H9 (cell line): Measurements from ENCODE around the gene ATF1. TPM values are rescaled to one million over a fixed set of nuclear protein-coding genes. Genes with fewer than 3 reads are reported as not detected.

ENCODE experiments used
- DNase-seq: peaks from one replicate; pipeline ENCODE4 v3.0.0-alpha.2; 2017
- H2AFZ ChIP-seq: one replicate; pipeline ENCODE4 v1.6.1; 2013; ENCODE audit warnings: mild to moderate bottlenecking, low read length, control low read depth, moderate library complexity
- H2AK5ac ChIP-seq: 2 replicates; pipeline ENCODE4 v1.6.1; 2013; ENCODE audit warnings: low read length, control low read depth, mixed read lengths; ENCODE audit not compliant: insufficient read length
- H2BK120ac ChIP-seq: one replicate; pipeline ENCODE4 v1.6.1; 2013; ENCODE audit warnings: low read depth, mild to moderate bottlenecking, low read length, control low read depth, inconsistent platforms; ENCODE audit not compliant: poor library complexity, severe bottlenecking
- H2BK12ac ChIP-seq: 2 replicates; pipeline ENCODE4 v1.6.1; 2013; ENCODE audit warnings: low read length, control low read depth, mixed read lengths, low read depth; ENCODE audit not compliant: insufficient read length
- H2BK15ac ChIP-seq: 2 replicates; pipeline ENCODE4 v1.6.1; 2013; ENCODE audit warnings: low read depth, low read length, control low read depth
- H2BK20ac ChIP-seq: one replicate; pipeline ENCODE4 v1.6.1; 2013; ENCODE audit warnings: low read depth, mild to moderate bottlenecking, low read length, control low read depth, inconsistent platforms; ENCODE audit not compliant: poor library complexity, severe bottlenecking
- H2BK5ac ChIP-seq: 2 replicates; pipeline ENCODE4 v1.6.1; 2013; ENCODE audit warnings: low read length, control low read depth, mixed read lengths; ENCODE audit not compliant: insufficient read length
- H3K14ac ChIP-seq: 2 replicates; pipeline ENCODE4 v1.6.1; 2013; ENCODE audit warnings: low read length, control low read depth; ENCODE audit not compliant: insufficient read depth
- H3K18ac ChIP-seq: 2 replicates; pipeline ENCODE4 v1.6.1; 2013; ENCODE audit warnings: low read depth, mild to moderate bottlenecking, mixed read lengths, low read length, control low read depth; ENCODE audit not compliant: insufficient read length
- H3K23ac ChIP-seq: 2 replicates; pipeline ENCODE4 v1.6.1; 2013; ENCODE audit warnings: low read length, control low read depth, mixed read lengths, low read depth; ENCODE audit not compliant: insufficient read length
- H3K23me2 ChIP-seq: 2 replicates; pipeline ENCODE4 v1.6.1; 2013; ENCODE audit warnings: low read depth, mild to moderate bottlenecking, mixed read lengths, low read length, control low read depth; ENCODE audit not compliant: insufficient read length, poor library complexity, severe bottlenecking
- H3K27ac ChIP-seq: 2 replicates; pipeline ENCODE4 v1.5.1; 2013; ENCODE audit warnings: low read length, control low read depth, mixed read lengths, low read depth; ENCODE audit not compliant: insufficient read length
- H3K27me3 ChIP-seq: 2 replicates; pipeline ENCODE4 v1.6.1; 2013; ENCODE audit warnings: low read length, control low read depth, inconsistent platforms; ENCODE audit not compliant: insufficient read depth
- H3K4ac ChIP-seq: 2 replicates; pipeline ENCODE4 v1.6.1; 2013; ENCODE audit warnings: low read depth, mild to moderate bottlenecking, control low read depth, inconsistent platforms, low read length, moderate library complexity
- H3K4me1 ChIP-seq: 2 replicates; pipeline ENCODE4 v1.6.1; 2013; ENCODE audit warnings: low read length, control low read depth, inconsistent platforms; ENCODE audit not compliant: insufficient read depth
- H3K4me2 ChIP-seq: 2 replicates; pipeline ENCODE4 v1.6.1; 2013; ENCODE audit warnings: low read length, control low read depth, mixed read lengths; ENCODE audit not compliant: insufficient read length, insufficient read depth
- H3K56ac ChIP-seq: 2 replicates; pipeline ENCODE4 v1.6.1; 2013; ENCODE audit warnings: low read depth, mild to moderate bottlenecking, mixed read lengths, low read length, control low read depth; ENCODE audit not compliant: insufficient read length
- H3K79me1 ChIP-seq: 2 replicates; pipeline ENCODE4 v1.6.1; 2013; ENCODE audit warnings: low read depth, mild to moderate bottlenecking, moderate library complexity, low read length, control low read depth, inconsistent platforms; ENCODE audit not compliant: insufficient read depth, poor library complexity, severe bottlenecking
- H3K79me2 ChIP-seq: 2 replicates; pipeline ENCODE4 v1.6.1; 2013; ENCODE audit warnings: low read length, control low read depth, inconsistent platforms; ENCODE audit not compliant: insufficient read depth
- H3K9ac ChIP-seq: 2 replicates; pipeline ENCODE4 v1.6.1; 2013; ENCODE audit warnings: low read length, control low read depth, mixed read lengths; ENCODE audit not compliant: insufficient read length; ENCODE audit errors: extremely low read depth
- H3K9me3 ChIP-seq: one replicate; pipeline ENCODE4 v1.6.1; 2013; ENCODE audit warnings: low read depth, low read length, inconsistent platforms; ENCODE audit not compliant: control insufficient read depth
- H3T11ph ChIP-seq: one replicate; pipeline ENCODE4 v1.6.1; 2013; ENCODE audit warnings: mild to moderate bottlenecking, low read length, control low read depth, inconsistent platforms
- H4K20me1 ChIP-seq: one replicate; pipeline ENCODE4 v1.6.1; 2013; ENCODE audit not compliant: control insufficient read depth, insufficient read length, insufficient read depth
- H4K5ac ChIP-seq: 2 replicates; pipeline ENCODE4 v1.6.1; 2013; ENCODE audit warnings: low read depth, mild to moderate bottlenecking, mixed read lengths, low read length, control low read depth; ENCODE audit not compliant: insufficient read length
- H4K8ac ChIP-seq: replicated peaks from 2 replicates; pipeline ENCODE4 v1.6.1; 2013; ENCODE audit warnings: low read length, control low read depth, mixed read lengths, low read depth; ENCODE audit not compliant: insufficient read length
- H4K91ac ChIP-seq: 2 replicates; pipeline ENCODE4 v1.6.1; 2013; ENCODE audit warnings: low read depth, mild to moderate bottlenecking, moderate library complexity, mixed read lengths, low read length, control low read depth; ENCODE audit not compliant: insufficient read length
- H3K27ac Mint-ChIP-seq, 3 experiments: 2 replicates in 2 of 3; 3 replicates in 1 of 3; pipeline ENCODE4 v1.8.0; 2020 to 2021; ENCODE audit warnings: mixed read lengths in 3 of 3, mild to moderate bottlenecking in 1 of 3, moderate library complexity in 1 of 3
- H3K27me3 Mint-ChIP-seq: 2 replicates; pipeline ENCODE4 v1.8.0; 2021; ENCODE audit warnings: low read depth, mild to moderate bottlenecking, moderate library complexity, mixed read lengths
- H3K36me3 Mint-ChIP-seq, 3 experiments: 2 replicates in 2 of 3; 3 replicates in 1 of 3; pipeline ENCODE4 v1.8.0; 2020 to 2021; ENCODE audit warnings: low read depth in 3 of 3, mixed read lengths in 3 of 3; ENCODE audit not compliant: insufficient read depth in 1 of 3
- H3K4me1 Mint-ChIP-seq, 2 experiments: 2 replicates each; pipeline ENCODE4 v1.8.0; 2020; ENCODE audit warnings: mixed read lengths in 2 of 2
- H3K4me3 Mint-ChIP-seq, 2 experiments: 2 replicates in 1 of 2; 3 replicates in 1 of 2; pipeline ENCODE4 v1.8.0; 2020 to 2021; ENCODE audit warnings: mild to moderate bottlenecking in 2 of 2, mixed read lengths in 2 of 2, moderate library complexity in 1 of 2
- H3K9me3 Mint-ChIP-seq, 2 experiments: 2 replicates in 1 of 2; 3 replicates in 1 of 2; pipeline ENCODE4 v1.8.0; 2020; ENCODE audit warnings: mild to moderate bottlenecking in 2 of 2, mixed read lengths in 2 of 2, moderate library complexity in 1 of 2
- CTCF ChIP-seq: fragments of 200-600 bp; sonication (generic); conservative IDR thresholded peaks from 3 replicates; pipeline ENCODE4 v1.8.0; 2021; ENCODE audit warnings: antibody characterized with exemption, mild to moderate bottlenecking
- WGBS: extraction: QIAGEN DNeasy Blood & Tissue Kit; methylation state at CpG from one replicate; pipeline ENCODE4 v1.1.7; 2013; ENCODE audit warnings: missing lambda C conversion rate, low lambda C conversion rate, mixed read lengths; ENCODE audit not compliant: insufficient read length; ENCODE audit errors: extremely low coverage; 5-methylcytosine and 5-hydroxymethylcytosine counted together
- total RNA-seq: library from RNA; stranded (reverse); gene quantifications from 2 replicates; pipeline ENCODE4 v1.2.1, GENCODE V29; 2021

ATF1 gene
- total RNA-seq, 1 experiment from 2014 or later, result 47.8 TPM

- H4K91ac ChIP-seq, result no peak overlapping the region
- no peak overlapping the region for H2BK15ac ChIP-seq
- no CpG with 5 or more reads among the region's 1 CpG for WGBS
- H3K36me3 Mint-ChIP-seq, result peaks cover 18 to 66% (median 51%) of the 10 kb centered on the region in 3 experiments; a peak in 6 of 7 replicates
- no peaks in the 10 kb centered on the region for H4K20me1 ChIP-seq
- H3T11ph ChIP-seq, result no peak overlapping the region
- no peak overlapping the region for H3K27ac ChIP-seq
- H3K9me3 Mint-ChIP-seq, result no peaks in the 10 kb centered on the region
- no peaks in the 10 kb centered on the region for H3K4me1 Mint-ChIP-seq
- no peak overlapping the region for H2BK20ac ChIP-seq
- H3K23ac ChIP-seq, result no peak overlapping the region
- no peak overlapping the region for H3K56ac ChIP-seq
- DNase-seq, result no peak
- no peak overlapping the region for H3K27ac Mint-ChIP-seq
- no peaks in the 10 kb centered on the region for H3K27me3 Mint-ChIP-seq
- no peaks in the 10 kb centered on the region for H3K9me3 ChIP-seq
- no peaks in the 10 kb centered on the region for H3K79me2 ChIP-seq
- no peak overlapping the region for H4K5ac ChIP-seq
- no peaks in the 10 kb centered on the region for H3K27me3 ChIP-seq
- no peak for TF ChIP-seq CTCF
- no peak overlapping the region for H2BK120ac ChIP-seq
- no peak overlapping the region for H2BK12ac ChIP-seq
- no peak overlapping the region for H2BK5ac ChIP-seq
- no peak overlapping the region for H3K4ac ChIP-seq
- no peak overlapping the region for H3K18ac ChIP-seq
- H3K23me2 ChIP-seq, result no peaks in the 10 kb centered on the region
- H2AFZ ChIP-seq, result no peak overlapping the region
- H3K9ac ChIP-seq, result no peak overlapping the region
- H2AK5ac ChIP-seq, result no peak overlapping the region
- no peak overlapping the region for H3K4me2 ChIP-seq
- H3K4me3 Mint-ChIP-seq, result no peak overlapping the region
- no peaks in the 10 kb centered on the region for H3K4me1 ChIP-seq
- no peak overlapping the region for H4K8ac ChIP-seq
- no peaks in the 10 kb centered on the region for H3K79me1 ChIP-seq
- H3K14ac ChIP-seq, result no peak overlapping the region
Observed at GRCh38 chr12:50723865-50724264, 40.0 kb upstream of the ATF1 start.
